Natural killer cell (primary cell): Measurements from ENCODE around the gene MARVELD1. TPM values are rescaled to one million over a fixed set of nuclear protein-coding genes. Genes with fewer than 3 reads are reported as not detected.
"Not testable (repeated sequence)": the region's sequence is repeated elsewhere in the genome, so short reads cannot be mapped to it uniquely, and the experiment has no call there.

Source experiments
- ATAC-seq, 3 donors: fragments of 150-1000 bp in 2 of 3; fragments of 200-7000 bp in 1 of 3; cut with Tn5 transposase; 1 replicate in 1 of 3; 2 replicates in 2 of 3; pipeline ENCODE4 v1.10.0; 2021; ENCODE audit warnings: mild to moderate bottlenecking in 2 of 3, moderate library complexity in 2 of 3
- DNase-seq, 2 donors: peaks; one replicate each; pipeline versions ENCODE4 v3.0.0 to v3.0.0-alpha.2; 2013 to 2021; ENCODE audit warnings: mixed read lengths in 1 of 2
- H3K27ac ChIP-seq: one replicate; pipeline ENCODE4 v1.5.1; 2013; ENCODE audit warnings: mild to moderate bottlenecking, low read length
- H3K27me3 ChIP-seq: one replicate; pipeline ENCODE4 v1.6.1; 2013; ENCODE audit warnings: low read length; ENCODE audit not compliant: control insufficient read depth, insufficient read depth
- H3K36me3 ChIP-seq: one replicate; pipeline ENCODE4 v1.6.1; 2013; ENCODE audit warnings: low read length; ENCODE audit not compliant: control insufficient read depth, insufficient read depth
- H3K4me1 ChIP-seq: one replicate; pipeline ENCODE4 v1.6.1; 2013; ENCODE audit warnings: low read length; ENCODE audit not compliant: control insufficient read depth, insufficient read depth
- H3K4me3 ChIP-seq: one replicate; pipeline ENCODE4 v1.5.1; 2013; ENCODE audit warnings: low read length
- H3K9me3 ChIP-seq: one replicate; pipeline ENCODE4 v1.6.1; 2013; ENCODE audit warnings: low read length; ENCODE audit not compliant: control insufficient read depth, insufficient read depth
- H3K27ac Mint-ChIP-seq, 2 donors: one replicate each; pipeline ENCODE4 v1.8.0; 2022; ENCODE audit warnings: mild to moderate bottlenecking in 2 of 2, mixed read lengths in 2 of 2, moderate library complexity in 1 of 2
- H3K27me3 Mint-ChIP-seq, 2 donors: one replicate each; pipeline ENCODE4 v1.8.0; 2022; ENCODE audit warnings: low read depth in 2 of 2, mixed read lengths in 2 of 2
- H3K36me3 Mint-ChIP-seq: one replicate; pipeline ENCODE4 v1.8.0; 2022; ENCODE audit warnings: mixed read lengths
- H3K4me1 Mint-ChIP-seq, 2 donors: one replicate each; pipeline ENCODE4 v1.8.0; 2022; ENCODE audit warnings: mixed read lengths in 2 of 2
- H3K4me3 Mint-ChIP-seq: one replicate; pipeline ENCODE4 v1.8.0; 2022; ENCODE audit warnings: mild to moderate bottlenecking, moderate library complexity, mixed read lengths
- H3K9me3 Mint-ChIP-seq, 2 donors: one replicate each; pipeline ENCODE4 v1.8.0; 2022; ENCODE audit warnings: mixed read lengths in 2 of 2
- CTCF ChIP-seq: fragments of 200-600 bp; IDR thresholded peaks from one replicate; pipeline ENCODE4 v1.8.0; 2022; ENCODE audit warnings: antibody characterized with exemption
- WGBS: methylation state at CpG from one replicate; pipeline ENCODE4 v1.1.7; 2013; ENCODE audit warnings: missing lambda C conversion rate; ENCODE audit not compliant: insufficient coverage; 5-methylcytosine and 5-hydroxymethylcytosine counted together
- intact Hi-C: fragments of 100-400 bp; cut with micrococcal nuclease; formaldehyde crosslinking; loops from one replicate; pipeline ENCODE4 v1.14.2; 2022
- total RNA-seq, 4 donors: library from RNA; stranded (reverse); fragments of 120-200 nt in 1 of 4; gene quantifications; one replicate each; pipeline versions ENCODE4 v1.2.3 to v1.2.4, GENCODE V29; 2013 to 2022

MARVELD1 gene
- total RNA-seq, 3 donors from 2014 or later (not counting 1 experiment from before 2014, with no cell fraction given): 0.40 to 0.84 (median 0.40) TPM

GRCh38 chr10:97689559-97690020 lies 23.9 kb upstream of the MARVELD1 start:
- H3K27ac Mint-ChIP-seq: no peak overlapping the region
- H3K27me3 Mint-ChIP-seq: no peaks in the 10 kb centered on the region
- Histone ChIP-seq H3K27ac (no peak overlapping the region), H3K4me1 (peaks cover 15% of the 10 kb centered on the region), H3K4me3 (no peak overlapping the region), H3K36me3 (no peaks in the 10 kb centered on the region), H3K27me3 (no peaks in the 10 kb centered on the region), H3K9me3 (no peaks in the 10 kb centered on the region)
- peaks cover 9 to 18% of the 10 kb centered on the region in 2 donors for H3K4me1 Mint-ChIP-seq
- H3K9me3 Mint-ChIP-seq: no peaks in the 10 kb centered on the region
- DNase-seq: no peak
- WGBS: 86% methylated on average over 5 of the region's 5 CpGs
- TF ChIP-seq CTCF: no peak
- intact Hi-C loops: no loop called here
- no peak overlapping the region for H3K4me3 Mint-ChIP-seq
- no peaks in the 10 kb centered on the region for H3K36me3 Mint-ChIP-seq
- no peak for ATAC-seq

GRCh38 chr10:97690133-97690532 lies 23.4 kb upstream of the MARVELD1 start:
- Histone ChIP-seq H3K27me3 (no peaks in the 10 kb centered on the region), H3K4me1 (peaks cover 15% of the 10 kb centered on the region), H3K36me3 (no peaks in the 10 kb centered on the region), H3K27ac (no peak overlapping the region), H3K9me3 (no peaks in the 10 kb centered on the region), H3K4me3 (no peak overlapping the region)
- Mint-ChIP-seq H3K4me3 (no peak overlapping the region), H3K4me1 (peaks cover 9 to 18% of the 10 kb centered on the region in 2 donors), H3K36me3 (no peaks in the 10 kb centered on the region), H3K9me3 (no peaks in the 10 kb centered on the region), H3K27me3 (no peaks in the 10 kb centered on the region), H3K27ac (no peak overlapping the region)
- no peak for DNase-seq
- WGBS: 84% methylated on average over 3 of the region's 3 CpGs
- TF ChIP-seq CTCF: no peak
- no peak for ATAC-seq
- intact Hi-C loops: no loop called here

- intact Hi-C loops, H3K4me3 ChIP-seq, H3K36me3 Mint-ChIP-seq, H3K4me1 ChIP-seq, H3K4me3 Mint-ChIP-seq, H3K27me3 Mint-ChIP-seq, ATAC-seq, H3K27ac Mint-ChIP-seq, H3K9me3 Mint-ChIP-seq, H3K4me1 Mint-ChIP-seq, H3K9me3 ChIP-seq, H3K27me3 ChIP-seq, H3K27ac ChIP-seq, H3K36me3 ChIP-seq, DNase-seq: not testable (repeated sequence)
- 80% methylated on average over 10 of the region's 11 CpGs for WGBS
These were observed 15.4 kb upstream of the MARVELD1 start for GRCh38 chr10:97698072-97698655.

- DNase-seq (peak in 1 of 2 donors; percentile 81), ATAC-seq (peak; percentile 88 to 97 (median 97))
- H3K27ac Mint-ChIP-seq: no peak overlapping the region
- Histone ChIP-seq H3K36me3 (no peaks in the 10 kb centered on the region), H3K27ac (no peak overlapping the region), H3K27me3 (no peaks in the 10 kb centered on the region), H3K4me3 (no peak overlapping the region), H3K4me1 (peaks cover 3% of the 10 kb centered on the region), H3K9me3 (no peaks in the 10 kb centered on the region)
- H3K4me1 Mint-ChIP-seq: peaks cover 6 to 7% of the 10 kb centered on the region in 2 donors
- no peaks in the 10 kb centered on the region for H3K36me3 Mint-ChIP-seq
- TF ChIP-seq CTCF: peak; percentile 73
- no peak overlapping the region for H3K4me3 Mint-ChIP-seq
- intact Hi-C loops: loop anchor here (1.0 to 5.0 kb wide), 2 partner anchors 30 to 341 kb away; no protein-coding TSS in a partner anchor
- WGBS: 48% methylated on average over 12 of the region's 12 CpGs
- peaks cover 0 to 5% of the 10 kb centered on the region in 2 donors for H3K27me3 Mint-ChIP-seq
- no peaks in the 10 kb centered on the region for H3K9me3 Mint-ChIP-seq
These were observed 12.0 kb upstream of the MARVELD1 start for GRCh38 chr10:97701438-97702069.
